Spleen (tissue), 11 donors: ENCODE results near the gene RAE1. TPM values are rescaled to one million over a fixed set of nuclear protein-coding genes. Genes with fewer than 3 reads are reported as not detected.

ENCODE experiments used
- DNase-seq: peaks from one replicate; pipeline ENCODE4 v3.0.0-alpha.2; 2020
- H3K27ac ChIP-seq, 8 donors: fragments of 200-600 bp; sonication (generic) in 7 of 8; 1 replicate in 4 of 8; 2 replicates in 4 of 8; pipeline versions ENCODE4 v1.5.0 to v1.8.0; 2016 to 2021; ENCODE audit warnings: inconsistent platforms in 4 of 8, mild to moderate bottlenecking in 4 of 8, moderate library complexity in 1 of 8
- H3K27me3 ChIP-seq, 7 donors: fragments of 200-600 bp; sonication (generic) in 6 of 7; replicated peaks in 1 of 7; 1 replicate in 4 of 7; 2 replicates in 3 of 7; pipeline versions ENCODE4 v1.5.0 to v1.8.0; 2016 to 2021; ENCODE audit warnings: inconsistent platforms in 3 of 7, mild to moderate bottlenecking in 1 of 7
- H3K36me3 ChIP-seq, 6 donors: fragments of 200-600 bp; sonication (generic) in 5 of 6; 1 replicate in 4 of 6; 2 replicates in 2 of 6; pipeline versions ENCODE4 v1.5.0 to v1.8.0; 2016 to 2021; ENCODE audit warnings: inconsistent platforms in 2 of 6
- H3K4me1 ChIP-seq, 6 donors: fragments of 200-600 bp; sonication (generic) in 5 of 6; 1 replicate in 3 of 6; 2 replicates in 3 of 6; pipeline versions ENCODE4 v1.5.0 to v1.8.0; 2016 to 2021; ENCODE audit warnings: inconsistent platforms in 3 of 6
- H3K4me3 ChIP-seq, 8 donors: fragments of 200-600 bp; sonication (generic) in 7 of 8; 1 replicate in 4 of 8; 2 replicates in 4 of 8; pipeline versions ENCODE4 v1.5.0 to v1.8.0; 2016 to 2021; ENCODE audit warnings: inconsistent platforms in 4 of 8, mild to moderate bottlenecking in 4 of 8, moderate library complexity in 2 of 8
- H3K9me3 ChIP-seq, 8 donors: fragments of 200-600 bp; sonication (generic) in 7 of 8; 1 replicate in 4 of 8; 2 replicates in 4 of 8; pipeline versions ENCODE4 v1.5.0 to v1.8.0; 2016 to 2021; ENCODE audit warnings: inconsistent platforms in 4 of 8
- POLR2A ChIP-seq, 3 donors: fragments of 450-650 bp; IDR thresholded peaks; one replicate each; pipeline ENCODE4 v1.5.1; 2017; ENCODE audit warnings: antibody characterized with exemption in 3 of 3, mild to moderate bottlenecking in 1 of 3
- POLR2AphosphoS5 ChIP-seq, 3 donors: sonication (generic); formaldehyde crosslinking; IDR thresholded peaks; one replicate each; pipeline ENCODE4 v1.5.1; 2017; ENCODE audit warnings: antibody characterized with exemption in 3 of 3
- WGBS, 5 donors: extraction: QIAGEN DNeasy Blood & Tissue Kit in 3 of 5; methylation state at CpG; one replicate each; pipeline versions ENCODE4 v1.1.5 to v1.1.7; 2013 to 2018; 5-methylcytosine and 5-hydroxymethylcytosine counted together
- intact Hi-C: fragments of 100-400 bp; cut with DNase I; formaldehyde crosslinking; loops from one replicate; pipeline ENCODE4 v1.15.0; 2023; ENCODE audit warnings: low total_unique reads
- polyA plus RNA-seq, 3 donors: library from polyadenylated mRNA; stranded (reverse); fragments of 200-250 nt; gene quantifications; one replicate each; pipeline ENCODE4 v1.2.1, GENCODE V29; 2013
- total RNA-seq, 7 donors: library from RNA; depleted of rRNA in 3 of 7; stranded (reverse); fragments of >200 nt in 3 of 7; fragmentation: NEBNext Ultra II Directional in 4 of 7; extraction: Animal tissue kit (Norgen Biotek cat#: 25700) in 4 of 7; gene quantifications; one replicate each; pipeline versions ENCODE4 v1.1.0 to v1.2.1, GENCODE V29; 2016 to 2021
- TF ChIP-seq, protein P1 (sequence below), 11 experiments: fragments of 200-600 bp in 7 of 11; fragments of 450-650 bp in 4 of 11; sonication (generic) in 4 of 11; IDR thresholded peaks in 8 of 11; conservative IDR thresholded peaks in 3 of 11; 1 replicate in 7 of 11; 2 replicates in 4 of 11; pipeline versions ENCODE4 v1.4.0 to v1.8.0; 2016 to 2021; ENCODE audit warnings: antibody characterized with exemption in 11 of 11, inconsistent platforms in 4 of 11, mild to moderate bottlenecking in 1 of 11
- donor health status: healthy with polysubstance abuse.
- donor health status: DM: no; HTN: no; CAD: no; lungs with moderate emphysema.
- donor health status: DM: no; HTN: no; CAD: no.
- donor health status: Bipolar disorder and iron deficiency.
- donor health status: healthy.
- donor health status: DM: no; HTN: no; CAD: no.
- donor health status: DM: yes; HTN: yes; CAD: no.

The RAE1 gene
- total and polyA plus RNA-seq, 10 donors = 16.2 to 41.3 (median 23.1) TPM

DNA sequence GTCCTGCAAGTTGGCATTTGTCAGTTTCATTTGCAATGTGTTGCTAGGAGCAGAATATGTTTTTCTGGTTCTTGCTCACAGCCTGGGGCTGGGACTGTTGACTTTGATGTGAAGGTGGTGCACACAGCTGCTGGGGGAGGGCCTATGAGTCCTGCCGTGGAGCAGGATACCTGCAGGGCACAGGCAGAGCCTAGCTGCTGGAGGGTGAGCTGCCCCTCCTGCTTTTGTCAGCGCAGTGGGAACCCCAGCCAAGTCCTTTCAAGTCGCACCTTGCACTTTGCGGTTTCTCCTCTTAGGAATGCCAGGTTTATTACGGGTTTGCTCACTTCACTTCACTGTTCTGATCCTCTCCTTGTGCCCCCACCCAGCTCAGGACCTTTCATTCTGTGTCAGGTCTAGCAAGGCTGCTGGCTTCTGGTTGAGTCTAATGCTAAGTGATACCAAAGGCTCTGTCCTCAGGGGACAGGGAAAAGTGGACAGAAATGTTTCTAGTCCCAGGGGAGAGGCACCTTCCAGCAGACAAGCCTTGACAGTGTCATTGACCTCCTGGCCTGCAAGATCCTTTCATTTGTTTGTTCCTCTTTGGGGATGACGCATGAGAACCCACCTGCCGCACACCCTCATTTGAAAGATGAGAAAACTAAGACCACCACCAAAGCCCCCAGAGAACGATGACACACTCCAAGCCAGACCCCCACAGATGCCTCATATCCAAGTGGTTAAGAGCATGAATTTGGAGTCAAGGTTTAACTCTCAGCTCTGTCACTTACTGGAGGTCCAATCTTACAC, 24.2 kb upstream of the RAE1 start:
- no peak for DNase-seq
- WGBS, 5 donors = 40 to 48% (median 44%) methylated on average over 8 of the region's 8 CpGs
- Histone ChIP-seq H3K4me1 (no peaks in the 10 kb centered on the region), H3K4me3 (no peak overlapping the region), H3K9me3 (no peaks in the 10 kb centered on the region), H3K27ac (no peak overlapping the region), H3K27me3 (peaks cover 0 to 86% (median 18%) of the 10 kb centered on the region in 7 donors), H3K36me3 (no peaks in the 10 kb centered on the region)
- intact Hi-C loops = no loop called here
- TF ChIP-seq, protein P1, sequence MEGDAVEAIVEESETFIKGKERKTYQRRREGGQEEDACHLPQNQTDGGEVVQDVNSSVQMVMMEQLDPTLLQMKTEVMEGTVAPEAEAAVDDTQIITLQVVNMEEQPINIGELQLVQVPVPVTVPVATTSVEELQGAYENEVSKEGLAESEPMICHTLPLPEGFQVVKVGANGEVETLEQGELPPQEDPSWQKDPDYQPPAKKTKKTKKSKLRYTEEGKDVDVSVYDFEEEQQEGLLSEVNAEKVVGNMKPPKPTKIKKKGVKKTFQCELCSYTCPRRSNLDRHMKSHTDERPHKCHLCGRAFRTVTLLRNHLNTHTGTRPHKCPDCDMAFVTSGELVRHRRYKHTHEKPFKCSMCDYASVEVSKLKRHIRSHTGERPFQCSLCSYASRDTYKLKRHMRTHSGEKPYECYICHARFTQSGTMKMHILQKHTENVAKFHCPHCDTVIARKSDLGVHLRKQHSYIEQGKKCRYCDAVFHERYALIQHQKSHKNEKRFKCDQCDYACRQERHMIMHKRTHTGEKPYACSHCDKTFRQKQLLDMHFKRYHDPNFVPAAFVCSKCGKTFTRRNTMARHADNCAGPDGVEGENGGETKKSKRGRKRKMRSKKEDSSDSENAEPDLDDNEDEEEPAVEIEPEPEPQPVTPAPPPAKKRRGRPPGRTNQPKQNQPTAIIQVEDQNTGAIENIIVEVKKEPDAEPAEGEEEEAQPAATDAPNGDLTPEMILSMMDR (IDR thresholded peaks at IDR 0.05 in 8 of 11, conservative IDR thresholded peaks at IDR 0.05 in 3 of 11) = no peak
- TF ChIP-seq POLR2A (IDR thresholded peaks at IDR 0.05) (no peak), POLR2AphosphoS5 (IDR thresholded peaks at IDR 0.05) (no peak)

- TF ChIP-seq POLR2A (IDR thresholded peaks at IDR 0.05) (no peak), POLR2AphosphoS5 (IDR thresholded peaks at IDR 0.05) (no peak)
- TF ChIP-seq, protein P1 (IDR thresholded peaks at IDR 0.05 in 8 of 11, conservative IDR thresholded peaks at IDR 0.05 in 3 of 11) = no peak
- Histone ChIP-seq H3K27ac (no peak overlapping the region), H3K4me3 (no peak overlapping the region), H3K27me3 (peaks cover 0 to 85% (median 20%) of the 10 kb centered on the region in 7 donors), H3K36me3 (no peaks in the 10 kb centered on the region), H3K4me1 (no peaks in the 10 kb centered on the region), H3K9me3 (no peaks in the 10 kb centered on the region)
- no peak for DNase-seq
- WGBS, 5 donors = 73 to 81% (median 76%) methylated on average over 6 of the region's 6 CpGs
- intact Hi-C loops = no loop called here
Measured at GRCh38 chr20:57327820-57328219, 23.2 kb upstream of the RAE1 start.

DNA sequence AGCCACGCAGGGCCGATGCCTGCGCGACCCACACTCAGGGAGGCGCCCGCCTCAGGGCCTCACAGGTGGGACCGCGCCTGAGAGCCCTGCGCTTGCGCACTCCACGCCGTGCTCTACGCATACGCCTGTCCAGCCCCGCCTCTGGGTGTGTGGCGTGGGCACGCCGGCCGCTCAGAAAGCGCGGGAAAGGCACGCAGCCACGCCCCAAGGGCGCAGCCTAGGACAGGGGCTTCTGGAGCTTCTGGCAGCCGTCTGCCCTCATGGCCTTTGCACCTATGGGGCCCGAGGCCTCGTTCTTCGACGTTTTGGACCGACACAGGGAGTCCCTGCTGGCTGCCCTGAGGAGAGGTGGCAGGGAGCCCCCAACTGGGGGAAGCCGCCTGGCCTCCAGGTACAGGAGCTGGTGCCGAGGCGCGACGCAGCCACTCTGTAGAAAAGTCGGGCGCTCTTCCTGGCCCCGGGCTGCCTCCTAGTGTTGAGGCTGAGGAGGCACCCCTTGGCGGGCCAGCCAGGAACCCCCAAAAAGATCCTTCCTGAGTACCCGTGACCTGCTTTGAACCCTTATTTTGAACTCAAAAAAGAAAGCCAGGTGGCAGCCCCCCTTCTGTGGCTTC, 21.3 kb upstream of the RAE1 start, which contains the start of gene SPO11:
SPO11 (plus strand) TSS at position 196 of the 614 bp plus-strand sequence; CDS start at position 261, 65 bp downstream.
- WGBS, 5 donors = 58 to 84% (median 60%) methylated on average over 8 to 40 of the region's 40 CpGs
- no peaks in the 10 kb centered on the region for H3K9me3 ChIP-seq
- intact Hi-C loops = no loop called here
- H3K27ac ChIP-seq = no peak within 1 kb of the TSS
- no peaks in the 10 kb centered on the region for H3K36me3 ChIP-seq
- H3K27me3 ChIP-seq = peaks cover 0 to 82% (median 33%) of the 10 kb centered on the region in 7 donors
- DNase-seq = no peak
- no peaks in the 10 kb centered on the region for H3K4me1 ChIP-seq
- TF ChIP-seq, protein P1 (IDR thresholded peaks at IDR 0.05 in 8 of 11, conservative IDR thresholded peaks at IDR 0.05 in 3 of 11) = no peak
- no peak for TF ChIP-seq POLR2A (IDR thresholded peaks at IDR 0.05)
- TF ChIP-seq POLR2AphosphoS5 (IDR thresholded peaks at IDR 0.05) = no peak
- H3K4me3 ChIP-seq = no peak within 1 kb of the TSS

DNA sequence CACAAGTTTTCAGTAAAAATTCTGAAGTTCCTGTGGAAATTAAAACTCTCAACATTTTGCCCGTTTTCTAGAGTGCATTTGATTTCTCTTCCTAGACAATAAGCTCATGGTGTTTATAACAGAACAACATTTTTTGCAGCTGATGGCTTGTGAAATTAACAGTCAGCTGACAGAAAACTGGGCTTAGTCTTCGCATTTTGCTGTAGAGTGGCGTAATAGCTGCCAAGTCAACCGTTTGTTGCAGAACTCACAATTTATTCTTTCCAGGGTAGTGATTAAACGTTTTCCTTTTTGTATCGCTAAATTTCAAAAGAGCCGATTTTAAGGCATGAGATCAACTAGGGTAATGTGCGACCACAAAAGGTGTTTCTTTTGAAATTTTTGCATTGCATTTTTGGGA, 20.1 kb upstream of the RAE1 start:
- intact Hi-C loops = no loop called here
- H3K4me1 ChIP-seq = no peaks in the 10 kb centered on the region
- DNase-seq = no peak
- no peak overlapping the region for H3K27ac ChIP-seq
- no peak for TF ChIP-seq POLR2A (IDR thresholded peaks at IDR 0.05)
- no peak for TF ChIP-seq POLR2AphosphoS5 (IDR thresholded peaks at IDR 0.05)
- TF ChIP-seq, protein P1 (IDR thresholded peaks at IDR 0.05 in 8 of 11, conservative IDR thresholded peaks at IDR 0.05 in 3 of 11) = no peak
- no peaks in the 10 kb centered on the region for H3K36me3 ChIP-seq
- H3K4me3 ChIP-seq = no peak overlapping the region
- no peaks in the 10 kb centered on the region for H3K9me3 ChIP-seq
- peaks cover 0 to 87% (median 33%) of the 10 kb centered on the region in 7 donors for H3K27me3 ChIP-seq
- 49 to 76% (median 65%) methylated on average over 8 of the region's 8 CpGs for WGBS, 5 donors
